GM12878 (cell line): ENCODE measurements around the gene PHLDA2. TPM values are rescaled to one million over a fixed set of nuclear protein-coding genes. Genes with fewer than 3 reads are reported as not detected.

Experiments used
- ATAC-seq: fragments of 200-7000 bp; cut with Tn5 transposase; 3 replicates; pipeline ENCODE4 v1.9.1; 2020; ENCODE audit warnings: mild to moderate bottlenecking, moderate library complexity
- BruUV-seq: library from RNA; stranded (reverse); fragments of 400-500 nt; replicated peaks from 2 replicates; lab custom pipeline; 2021; lab: Mats Ljungman, UMichigan
- CTCF ChIA-PET: fragments of 300-600 bp; sonication (Branson Sonifier 250); formaldehyde crosslinking; extraction: SDS; loops from one replicate; lab custom pipeline; 2021; ENCODE audit warnings: inconsistent platforms; lab: Yijun Ruan, JAX
- POLR2A ChIA-PET: fragments of 350-600 bp; formaldehyde crosslinking; extraction: SDS; loops from one replicate; lab custom pipeline; 2021; ENCODE audit warnings: inconsistent platforms; lab: Charles Lee
- RAD21 ChIA-PET: fragments of 300-600 bp; sonication (Branson Sonifier 250); formaldehyde crosslinking; loops from one replicate; lab custom pipeline; 2023; ENCODE audit warnings: antibody characterized with exemption; ENCODE audit not compliant: unreplicated experiment; lab: Charles Lee
- SMC1A ChIA-PET: fragments of 300-600 bp; sonication (Branson Sonifier 250); formaldehyde crosslinking; loops from one replicate; lab custom pipeline; 2023; ENCODE audit not compliant: unreplicated experiment, uncharacterized antibody; lab: Charles Lee
- DNase-seq: peaks from one replicate; pipeline ENCODE4 v3.0.0-alpha.2; 2011; ENCODE audit warnings: low read depth, low spot score
- FAIRE-seq: peaks from 3 replicates; lab custom pipeline; 2011; peaks lifted over from hg19 to GRCh38; lab: Jason Lieb, UNC
- H2AFZ ChIP-seq: 2 replicates; pipeline ENCODE4 v1.6.0; 2011; ENCODE audit warnings: low read depth, low read length, control low read depth; ENCODE audit not compliant: control insufficient read depth
- H3K27ac ChIP-seq: 2 replicates; pipeline ENCODE4 v1.5.1; 2011; ENCODE audit warnings: control low read depth; ENCODE audit not compliant: control insufficient read depth, insufficient read depth
- H3K27me3 ChIP-seq, 2 experiments: replicated peaks in 1 of 2; 2 replicates each; pipeline versions ENCODE4 v1.6.0 to v1.6.1; 2011; ENCODE audit warnings: low read length in 1 of 2; ENCODE audit not compliant: control insufficient read depth in 2 of 2, insufficient read depth in 2 of 2
- H3K36me3 ChIP-seq, 2 experiments: 2 replicates each; pipeline ENCODE4 v1.5.1; 2011; ENCODE audit warnings: low read length in 1 of 2; ENCODE audit not compliant: control insufficient read depth in 2 of 2, insufficient read depth in 2 of 2
- H3K4me1 ChIP-seq: 2 replicates; pipeline ENCODE4 v1.6.1; 2011; ENCODE audit warnings: mild to moderate bottlenecking, low read length, moderate library complexity, mixed read lengths; ENCODE audit not compliant: control insufficient read depth, insufficient read depth
- H3K4me2 ChIP-seq: 2 replicates; pipeline ENCODE4 v1.6.0; 2011; ENCODE audit warnings: control low read depth; ENCODE audit not compliant: control insufficient read depth, insufficient read depth
- H3K4me3 ChIP-seq: fragments of 200-600 bp; sonication (generic); 2 replicates; pipeline ENCODE4 v1.5.1; 2016
- H3K79me2 ChIP-seq: 2 replicates; pipeline ENCODE4 v1.6.0; 2011; ENCODE audit warnings: low read length; ENCODE audit not compliant: control insufficient read depth, insufficient read depth
- H3K9ac ChIP-seq: 2 replicates; pipeline ENCODE4 v1.8.0; 2011; ENCODE audit warnings: low read length, control low read depth, mixed read lengths; ENCODE audit not compliant: control insufficient read depth, insufficient read depth
- H3K9me3 ChIP-seq: replicated peaks from 3 replicates; pipeline ENCODE4 v1.5.1; 2011; ENCODE audit warnings: mild to moderate bottlenecking, low read length; ENCODE audit not compliant: control insufficient read depth, insufficient read depth
- H4K20me1 ChIP-seq: 2 replicates; pipeline ENCODE4 v1.6.0; 2011; ENCODE audit not compliant: control insufficient read depth, insufficient read depth
- BACH1 ChIP-seq: fragments of 450-650 bp; IDR thresholded peaks from 2 replicates; pipeline ENCODE4 v1.6.1; 2017; ENCODE audit warnings: mild to moderate bottlenecking, borderline replicate concordance
- CUX1 ChIP-seq: IDR thresholded peaks from 2 replicates; pipeline ENCODE4 v1.6.1; 2012; ENCODE audit warnings: improper control_type of control experiment, low read depth, low read length; ENCODE audit not compliant: insufficient replicate concordance
- IRF5 ChIP-seq: fragments of 450-650 bp; IDR thresholded peaks from 2 replicates; pipeline ENCODE4 v1.6.1; 2017; ENCODE audit warnings: borderline replicate concordance
- PBX3 ChIP-seq: IDR thresholded peaks from 2 replicates; pipeline ENCODE4 v1.6.1; 2011; ENCODE audit warnings: mild to moderate bottlenecking, low read depth, low read length, moderate library complexity; ENCODE audit not compliant: insufficient replicate concordance
- RELB ChIP-seq: fragments of 450-650 bp; IDR thresholded peaks from 2 replicates; pipeline ENCODE4 v1.6.1; 2017; ENCODE audit warnings: low read depth, mild to moderate bottlenecking, moderate library complexity
- SIX5 ChIP-seq: IDR thresholded peaks from 2 replicates; pipeline ENCODE4 v1.6.1; 2011; ENCODE audit warnings: mild to moderate bottlenecking, low read depth, low read length, moderate library complexity; ENCODE audit not compliant: severe bottlenecking
- WRNIP1 ChIP-seq: IDR thresholded peaks from 2 replicates; pipeline ENCODE4 v1.6.1; 2011; ENCODE audit warnings: low read depth, low read length, improper control_type of control experiment, borderline replicate concordance
- ZBTB4 ChIP-seq: fragments of 450-650 bp; formaldehyde crosslinking; IDR thresholded peaks from 2 replicates; pipeline ENCODE4 v1.4.0; 2022; ENCODE audit warnings: mild to moderate bottlenecking, moderate library complexity
- ZZZ3 ChIP-seq: IDR thresholded peaks from 2 replicates; pipeline ENCODE4 v1.6.1; 2011; ENCODE audit warnings: low read depth; ENCODE audit not compliant: control insufficient read depth, insufficient read length
- WGBS: methylation state at CpG from one replicate; pipeline ENCODE4 v1.1.6; 2016; ENCODE audit warnings: low lambda C conversion rate; ENCODE audit not compliant: insufficient replicate concordance, insufficient coverage; ENCODE audit errors: missing lambda C conversion rate; 5-methylcytosine and 5-hydroxymethylcytosine counted together
- in situ Hi-C: fragments of 300-500 bp; cut with MboI; formaldehyde crosslinking; loops from 9 replicates; pipeline ENCODE4 v1.14.3; 2018; ENCODE audit warnings: mixed read lengths
- intact Hi-C: fragments of 100-400 bp; cut with micrococcal nuclease; formaldehyde crosslinking; loops from one replicate; pipeline ENCODE4 v1.14.2; 2022; ENCODE audit not compliant: unreplicated experiment
- polyA plus RNA-seq, 11 experiments: library from polyadenylated mRNA; depleted of rRNA in 4 of 11; unstranded in 6 of 11; stranded (reverse) in 5 of 11; fragments of >200 nt; fragmentation: Nextera tagmentation in 4 of 11; fragmentation: Illumina TruSeq in 1 of 11; extraction: Ambion mirVana in 4 of 11; extraction: Trizol in 1 of 11; gene quantifications; 1 replicate in 1 of 11; 2 replicates in 10 of 11; pipeline versions ENCODE4 v1.2.1 to v1.2.3, GENCODE V29; 2011 to 2016; ENCODE audit warnings: inconsistent platforms in 2 of 11, missing spikeins in 2 of 11, low read depth in 1 of 11
- total RNA-seq, 4 experiments: library from RNA; depleted of rRNA in 3 of 4; stranded (reverse); fragments of >200 nt in 3 of 4; fragmentation: Illumina TruSeq in 1 of 4; extraction: Trizol in 1 of 4; gene quantifications; 2 replicates each; pipeline versions ENCODE4 v1.2.1 to v1.2.3, GENCODE V29; 2013 to 2021

PHLDA2 gene
- total and polyA plus RNA-seq, 10 of the 15 experiments (the other 5 are each of a cell fraction or from before 2014, with no cell fraction given): 0.15 to 0.49 (median 0.16) TPM; not detected in 7

- intact Hi-C loops (loop anchor here (10.0 kb wide), 1 partner anchor 119 kb away; no protein-coding TSS in a partner anchor), in situ Hi-C loops (no loop called here)
- Histone ChIP-seq H3K36me3 (peaks cover 24 to 41% of the 10 kb centered on the region in 2 experiments), H3K4me2 (no peak overlapping the region), H3K9ac (no peak overlapping the region), H3K79me2 (peaks cover 20% of the 10 kb centered on the region), H3K27ac (no peak overlapping the region), H3K9me3 (no peaks in the 10 kb centered on the region), H3K4me3 (no peak overlapping the region), H4K20me1 (no peaks in the 10 kb centered on the region), H3K27me3 (no peaks in the 10 kb centered on the region), H3K4me1 (no peaks in the 10 kb centered on the region), H2AFZ (no peak overlapping the region)
- SMC1A ChIA-PET: interaction anchor here (0.7 to 3.7 kb wide), 9 partner anchors 8 to 116 kb away, joined by 3 to 26 read pairs (median 4); no protein-coding TSS in a partner anchor
- POLR2A ChIA-PET: interaction anchor here (1.0 to 2.1 kb wide), 3 partner anchors 13 to 39 kb away, joined by 3 to 5 read pairs (median 3); no protein-coding TSS in a partner anchor
- ATAC-seq (peak; percentile 94), FAIRE-seq (peak; percentile 54), DNase-seq (no peak)
- no TSS peak for BruUV-seq
- RAD21 ChIA-PET: interaction anchor here (0.6 to 3.5 kb wide), 5 partner anchors 14 to 116 kb away, joined by 3 to 23 read pairs (median 7); no protein-coding TSS in a partner anchor
- 76% methylated on average over 4 of the region's 4 CpGs for WGBS
- CTCF ChIA-PET: interaction anchor here (0.7 to 3.6 kb wide), 12 partner anchors 8 to 115 kb away, joined by 3 to 43 read pairs (median 5); no protein-coding TSS in a partner anchor
- no peak for TF ChIP-seq ZZZ3
- no peak for TF ChIP-seq WRNIP1
- no peak for TF ChIP-seq IRF5
- no peak for TF ChIP-seq RELB
- no peak for TF ChIP-seq SIX5
- TF ChIP-seq CUX1: no peak
- no peak for TF ChIP-seq ZBTB4 (CRISPR knock-in tag)
- no peak for TF ChIP-seq PBX3
- no peak for TF ChIP-seq BACH1
Measured at GRCh38 chr11:2975594-2975993, 46.4 kb upstream of the PHLDA2 start.
